Raji (cell line): ENCODE data around the gene CARD19.

Source experiments
- POLR2A ChIP-seq: IDR thresholded peaks from 2 replicates; pipeline ENCODE4 v1.6.1; 2011; ENCODE audit warnings: low read depth, low read length, control low read depth; ENCODE audit not compliant: insufficient read depth

The CARD19 gene

DNA sequence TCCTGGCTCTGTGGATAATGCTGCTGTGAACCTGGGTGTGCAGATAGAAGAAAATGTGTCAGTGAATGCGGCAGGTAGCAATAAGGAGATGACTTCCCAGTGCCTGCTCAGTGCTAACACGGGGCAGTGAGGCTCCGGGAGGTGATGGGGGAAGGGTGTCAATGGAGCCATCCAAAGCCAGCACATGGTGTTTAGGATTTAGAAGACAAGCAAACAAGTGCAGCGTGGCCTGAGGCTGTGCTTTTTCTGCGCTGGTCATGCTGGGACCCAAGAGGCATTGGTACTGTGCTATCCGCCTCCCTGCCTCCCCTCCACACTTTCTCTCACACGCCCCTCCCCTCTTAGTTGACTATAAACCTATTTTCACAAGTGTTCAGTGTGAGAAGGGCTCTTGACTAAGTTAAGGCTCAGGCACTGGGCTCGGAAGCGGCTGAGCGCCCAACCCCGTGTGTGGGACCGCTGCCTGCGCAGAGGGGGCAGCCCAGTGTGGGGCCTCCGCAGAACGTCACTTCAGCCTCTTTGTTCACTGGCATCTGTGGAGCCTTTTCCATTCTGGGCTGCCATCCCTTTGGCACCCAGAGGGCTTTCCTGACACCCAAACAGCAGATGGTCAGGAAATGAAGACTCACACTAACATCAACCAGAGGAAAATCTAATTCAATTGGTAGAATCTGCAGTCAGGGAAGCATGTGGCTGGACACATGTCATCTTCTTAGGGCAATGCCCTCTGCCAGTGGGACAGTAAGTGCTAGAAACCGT lies 59.9 kb downstream of the CARD19 start:
- TF ChIP-seq POLR2A, result no peak

DNA sequence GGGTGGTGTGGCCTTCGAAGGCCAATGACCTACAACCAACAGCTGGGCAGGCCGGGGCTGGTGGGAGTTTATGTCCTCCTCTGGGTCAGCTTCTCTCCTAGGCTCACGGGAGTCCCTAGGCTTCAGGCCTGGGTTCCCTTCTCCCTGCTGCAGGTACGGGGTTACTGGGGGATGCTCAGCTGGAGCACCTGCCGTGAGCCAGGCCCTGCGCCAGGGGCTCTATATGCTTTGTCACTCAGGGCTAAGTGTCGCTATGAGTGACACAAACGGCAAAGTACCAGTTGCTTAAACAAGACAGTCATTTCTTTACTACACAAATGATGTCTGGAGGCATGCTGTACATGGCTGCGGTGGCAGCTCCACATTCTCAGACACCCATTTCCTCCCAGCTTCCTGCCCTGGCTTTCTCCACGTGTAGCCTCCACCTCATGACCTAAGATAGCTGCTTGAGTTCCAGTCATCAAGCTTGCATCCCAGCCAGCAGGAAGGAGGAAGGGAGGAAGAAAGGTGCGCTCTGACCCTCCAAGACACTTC lies 60.5 kb downstream of the CARD19 start:
- TF ChIP-seq POLR2A, result no peak

DNA sequence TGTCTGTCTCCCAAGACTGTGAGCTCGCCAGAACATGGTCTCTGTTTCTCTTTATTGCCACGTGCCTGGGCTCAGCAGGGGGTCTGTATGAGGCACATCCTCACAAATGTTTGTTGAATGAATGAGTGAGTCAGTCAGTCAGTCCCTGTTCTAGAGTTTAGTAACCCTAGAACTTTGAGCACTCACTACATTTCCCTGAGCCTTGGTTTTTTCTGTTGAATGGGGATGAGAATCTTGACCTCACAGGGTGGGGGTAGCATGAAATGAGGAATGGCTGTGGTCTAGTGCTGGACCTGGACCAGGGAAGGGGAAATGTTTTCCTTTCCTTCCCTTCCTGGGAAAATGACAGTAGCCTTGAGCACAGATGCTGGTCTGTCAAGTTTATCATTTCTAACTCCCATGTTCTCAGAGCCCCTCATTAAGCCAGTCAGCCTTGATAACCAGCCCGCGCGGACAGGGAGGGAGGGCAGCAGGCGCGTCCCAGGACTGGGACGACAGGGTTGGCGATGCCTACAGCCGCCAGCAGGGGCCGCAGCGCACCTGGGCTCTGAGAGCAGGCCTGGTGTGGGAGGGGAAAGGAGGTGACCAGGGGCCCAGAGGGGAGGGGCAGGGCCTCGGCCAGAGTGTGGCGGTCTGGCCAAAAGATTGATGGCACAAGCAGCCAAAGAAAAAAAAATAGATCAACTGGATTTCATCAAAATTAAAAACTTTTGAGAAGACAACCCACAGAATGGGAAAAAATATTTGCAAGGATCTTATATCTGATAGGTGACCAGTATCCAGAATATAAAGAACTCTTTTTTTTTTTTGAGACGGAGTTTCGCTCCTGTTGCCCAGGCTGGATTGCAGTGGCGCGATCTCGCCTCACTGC lies 63.8 kb downstream of the CARD19 start:
- no peak for TF ChIP-seq POLR2A

DNA sequence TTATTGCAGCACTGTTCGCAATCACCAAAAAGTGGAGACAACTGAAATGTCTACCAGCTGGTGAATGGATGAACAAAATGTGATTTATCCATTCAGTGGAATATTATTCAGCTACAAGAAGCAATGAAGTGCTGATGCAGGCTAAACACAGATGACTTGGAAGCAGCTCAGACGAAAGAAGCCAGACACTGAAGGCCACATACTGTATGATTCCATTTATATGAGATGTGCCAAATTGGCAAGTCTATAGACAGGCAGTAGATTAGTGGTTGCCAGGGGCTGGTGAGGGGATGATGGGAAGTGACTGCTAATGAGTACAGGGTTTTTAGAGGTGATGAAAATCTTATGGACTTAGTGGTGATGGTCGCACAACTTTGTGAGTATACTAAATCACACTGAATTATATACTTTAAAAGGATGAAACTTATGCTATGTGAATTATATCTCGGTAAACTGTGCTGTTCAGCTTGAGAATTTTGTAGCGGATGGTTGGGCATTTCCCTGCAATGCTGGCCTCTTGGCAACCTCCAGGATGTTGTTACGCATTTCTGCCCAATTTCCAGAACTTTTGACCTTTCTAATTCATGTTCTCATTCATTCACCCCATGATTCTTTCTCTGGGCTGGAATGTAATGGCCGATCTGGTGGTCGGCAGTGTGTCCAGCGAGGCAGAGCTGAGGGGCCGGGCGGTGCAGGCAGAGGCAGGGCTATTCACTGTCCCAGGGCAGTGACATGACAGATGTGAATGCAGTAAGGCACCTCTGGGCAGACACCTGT lies 66.0 kb downstream of the CARD19 start:
- no peak for TF ChIP-seq POLR2A
